Naive thymus-derived CD8-positive, alpha-beta T cell (primary cell): Measurements from ENCODE around the gene RRP1B. TPM values are rescaled to one million over a fixed set of nuclear protein-coding genes. Genes with fewer than 3 reads are reported as not detected.
"Not testable (repeated sequence)": the region's sequence is repeated elsewhere in the genome, so short reads cannot be mapped to it uniquely, and the experiment has no call there.

ENCODE experiments used
- ATAC-seq, 2 donors: fragments of 150-1000 bp; cut with Tn5 transposase in 1 of 2; sonication (Bioruptor Pico), chemical (Tn5 transposase) in 1 of 2; 1 replicate in 1 of 2; 2 replicates in 1 of 2; pipeline ENCODE4 v1.10.0; 2021; ENCODE audit warnings: mild to moderate bottlenecking in 2 of 2, moderate library complexity in 2 of 2
- POLR2A ChIA-PET: fragments of 350-600 bp; sonication (Branson Sonifier 250); formaldehyde crosslinking; loops from one replicate; lab custom pipeline; 2021; ENCODE audit warnings: antibody characterized with exemption; lab: Charles Lee
- DNase-seq, 10 donors: peaks; one replicate each; pipeline versions ENCODE4 v3.0.0 to v3.0.0-alpha.2; 2020 to 2022
- H3K27ac Mint-ChIP-seq, 10 donors: one replicate each; pipeline ENCODE4 v1.8.0; 2020 to 2022; ENCODE audit warnings: mild to moderate bottlenecking in 10 of 10, mixed read lengths in 10 of 10, moderate library complexity in 4 of 10, inconsistent platforms in 1 of 10
- H3K27me3 Mint-ChIP-seq, 5 donors: one replicate each; pipeline ENCODE4 v1.8.0; 2021 to 2022; ENCODE audit warnings: mixed read lengths in 5 of 5
- H3K36me3 Mint-ChIP-seq, 3 donors: one replicate each; pipeline ENCODE4 v1.8.0; 2020 to 2022; ENCODE audit warnings: mixed read lengths in 3 of 3, mild to moderate bottlenecking in 2 of 3, inconsistent platforms in 1 of 3
- H3K4me1 Mint-ChIP-seq, 4 donors: one replicate each; pipeline ENCODE4 v1.8.0; 2021 to 2022; ENCODE audit warnings: mixed read lengths in 4 of 4
- H3K4me3 Mint-ChIP-seq, 10 donors: one replicate each; pipeline ENCODE4 v1.8.0; 2020 to 2022; ENCODE audit warnings: mild to moderate bottlenecking in 10 of 10, mixed read lengths in 10 of 10, moderate library complexity in 6 of 10, inconsistent platforms in 1 of 10
- H3K9me3 Mint-ChIP-seq, 9 donors: one replicate each; pipeline ENCODE4 v1.8.0; 2020 to 2022; ENCODE audit warnings: mixed read lengths in 9 of 9, mild to moderate bottlenecking in 3 of 9, inconsistent platforms in 1 of 9, moderate library complexity in 1 of 9
- polyA plus RNA-seq, 3 donors: library from polyadenylated mRNA; unstranded; fragments of 300-500 nt; fragmentation: Illumina TruSeq; gene quantifications; one replicate each; pipeline ENCODE4 v1.2.3, GENCODE V29; 2021
- total RNA-seq, 8 experiments: library from RNA in 2 of 8; stranded (reverse) in 2 of 8; gene quantifications; one replicate each; pipeline ENCODE4 v1.2.3 and lab custom pipeline; 2021 to 2026

The RRP1B gene
- total RNA-seq = 10 to 100 TPM; 39.6 to 39.9 TPM
- polyA plus RNA-seq = 10 to 100 TPM; 29.0 to 48.4 (median 36.1) TPM
- total RNA-seq (lab: John Stamatoyannopoulos, UW) = 99.9 to 354 (median 137) reads per million in 6 experiments

- peaks cover 21 to 50% (median 45%) of the 10 kb centered on the region in 4 donors for H3K4me1 Mint-ChIP-seq
- peak within 1 kb of the TSS; percentile 92 to 98 (median 96) for H3K27ac Mint-ChIP-seq
- H3K9me3 Mint-ChIP-seq = no peaks in the 10 kb centered on the region
- no peaks in the 10 kb centered on the region for H3K27me3 Mint-ChIP-seq
- POLR2A ChIA-PET = interaction anchor here (0.6 to 1.5 kb wide), 7 partner anchors 34 to 767 kb away, joined by 3 to 5 read pairs (median 3); partner anchors contain the start of gene NDUFV3
- ATAC-seq = peak; percentile 83 to 89
- H3K4me3 Mint-ChIP-seq = peak within 1 kb of the TSS; percentile 81 to 98 (median 94)
- peak; percentile 73 to 87 (median 78) for DNase-seq
- H3K36me3 Mint-ChIP-seq = peaks cover 0 to 32% (median 5%) of the 10 kb centered on the region in 3 donors
Observed at GRCh38 chr21:43659136-43660000, at the start of gene RRP1B, which contains the start of gene HSF2BP. Gene RRP1B, plus strand, starts transcription at chr21:43659560. Its CDS starts 105 bp downstream, at chr21:43659665. Gene HSF2BP, minus strand, starts transcription at chr21:43659488. Its CDS starts 1,392 bp downstream, at chr21:43658096.

GRCh38 chr21:43611598-43612369 lies 47.6 kb upstream of the RRP1B start:
- peak overlapping the region in 1 of 10 donors; percentile 22 for H3K27ac Mint-ChIP-seq
- H3K4me3 Mint-ChIP-seq = no peak overlapping the region
- H3K9me3 Mint-ChIP-seq = no peaks in the 10 kb centered on the region
- H3K36me3 Mint-ChIP-seq = no peaks in the 10 kb centered on the region
- POLR2A ChIA-PET = no interaction called here
- peak in 2 of 10 donors; percentile 2 to 7 for DNase-seq
- peaks cover 0 to 5% (median 0%) of the 10 kb centered on the region in 4 donors for H3K4me1 Mint-ChIP-seq
- H3K27me3 Mint-ChIP-seq = no peaks in the 10 kb centered on the region
- no peak for ATAC-seq

GRCh38 chr21:43613755-43614638 lies 45.4 kb upstream of the RRP1B start:
- no peak overlapping the region for H3K4me3 Mint-ChIP-seq
- H3K36me3 Mint-ChIP-seq = no peaks in the 10 kb centered on the region
- POLR2A ChIA-PET = no interaction called here
- no peaks in the 10 kb centered on the region for H3K9me3 Mint-ChIP-seq
- peak overlapping the region in 1 of 10 donors; percentile 4 for H3K27ac Mint-ChIP-seq
- H3K27me3 Mint-ChIP-seq = no peaks in the 10 kb centered on the region
- DNase-seq = no peak
- no peak for ATAC-seq
- H3K4me1 Mint-ChIP-seq = peaks cover 0 to 1% (median 0%) of the 10 kb centered on the region in 4 donors

GRCh38 chr21:43614839-43615238 lies 44.5 kb upstream of the RRP1B start:
- Mint-ChIP-seq H3K4me1 (peaks cover 0 to 1% (median 0%) of the 10 kb centered on the region in 4 donors), H3K9me3 (peaks cover 0 to 8% (median 2%) of the 10 kb centered on the region in 9 donors), H3K36me3 (peaks cover 2 to 5% (median 4%) of the 10 kb centered on the region in 3 donors), H3K27ac (no peak overlapping the region), H3K4me3 (no peak overlapping the region), H3K27me3 (no peaks in the 10 kb centered on the region)
- POLR2A ChIA-PET = no interaction called here
- DNase-seq (no peak), ATAC-seq (no peak)

GRCh38 chr21:43616861-43617260 lies 42.5 kb upstream of the RRP1B start:
- DNase-seq, POLR2A ChIA-PET, ATAC-seq, H3K4me3 Mint-ChIP-seq, H3K4me1 Mint-ChIP-seq, H3K27me3 Mint-ChIP-seq: not testable (repeated sequence)
- H3K27ac Mint-ChIP-seq = peak overlapping the region in 2 of 10 donors; percentile 39 to 59
- peaks cover 6 to 16% (median 12%) of the 10 kb centered on the region in 3 donors for H3K36me3 Mint-ChIP-seq
- peaks cover 0 to 18% (median 7%) of the 10 kb centered on the region in 9 donors for H3K9me3 Mint-ChIP-seq

- Mint-ChIP-seq H3K27me3 (peaks cover 0 to 1% (median 0%) of the 10 kb centered on the region in 5 donors), H3K4me3 (no peak overlapping the region), H3K9me3 (peaks cover 0 to 18% (median 7%) of the 10 kb centered on the region in 9 donors), H3K27ac (no peak overlapping the region), H3K36me3 (peaks cover 6 to 16% (median 12%) of the 10 kb centered on the region in 3 donors), H3K4me1 (peaks cover 0 to 6% (median 0%) of the 10 kb centered on the region in 4 donors)
- POLR2A ChIA-PET = interaction anchor here (0.7 kb wide), 1 partner anchor 418 kb away, joined by 4 read pairs; no protein-coding TSS in a partner anchor
- no peak for DNase-seq
- ATAC-seq = no peak
Observed at GRCh38 chr21:43618940-43619339, 40.4 kb upstream of the RRP1B start.

- Mint-ChIP-seq H3K27ac (no peak overlapping the region), H3K27me3 (peaks cover 0 to 1% (median 0%) of the 10 kb centered on the region in 5 donors), H3K4me1 (peaks cover 0 to 6% (median 0%) of the 10 kb centered on the region in 4 donors), H3K9me3 (peaks cover 0 to 18% (median 7%) of the 10 kb centered on the region in 9 donors), H3K4me3 (no peak overlapping the region), H3K36me3 (peaks cover 6 to 16% (median 12%) of the 10 kb centered on the region in 3 donors)
- DNase-seq (no peak), ATAC-seq (no peak)
- POLR2A ChIA-PET = interaction anchor here (0.7 kb wide), 1 partner anchor 418 kb away, joined by 4 read pairs; no protein-coding TSS in a partner anchor
Observed at GRCh38 chr21:43619344-43619743, 40.0 kb upstream of the RRP1B start.

- DNase-seq (no peak), ATAC-seq (no peak)
- Mint-ChIP-seq H3K9me3 (peaks cover 0 to 18% (median 7%) of the 10 kb centered on the region in 9 donors), H3K4me3 (no peak overlapping the region), H3K36me3 (peaks cover 6 to 16% (median 12%) of the 10 kb centered on the region in 3 donors), H3K27me3 (peaks cover 0 to 1% (median 0%) of the 10 kb centered on the region in 5 donors), H3K4me1 (peaks cover 0 to 6% (median 0%) of the 10 kb centered on the region in 4 donors), H3K27ac (no peak overlapping the region)
- POLR2A ChIA-PET = no interaction called here
Observed at GRCh38 chr21:43619856-43620255, 39.5 kb upstream of the RRP1B start.

GRCh38 chr21:43622796-43623195 lies 36.6 kb upstream of the RRP1B start:
- H3K27ac Mint-ChIP-seq = no peak overlapping the region

GRCh38 chr21:43623588-43623987 lies 35.8 kb upstream of the RRP1B start:
- no peak for DNase-seq
- peaks cover 0 to 1% (median 0%) of the 10 kb centered on the region in 5 donors for H3K27me3 Mint-ChIP-seq

More at GRCh38 chr21:43622796-43623195, 36.6 kb upstream of the RRP1B start:
- no peak for ATAC-seq
- Mint-ChIP-seq H3K27me3 (peaks cover 0 to 1% (median 0%) of the 10 kb centered on the region in 5 donors), H3K4me3 (no peak overlapping the region), H3K9me3 (peaks cover 0 to 18% (median 7%) of the 10 kb centered on the region in 9 donors), H3K4me1 (peaks cover 0 to 6% (median 0%) of the 10 kb centered on the region in 4 donors), H3K36me3 (peaks cover 6 to 16% (median 12%) of the 10 kb centered on the region in 3 donors)
- POLR2A ChIA-PET = no interaction called here
- DNase-seq = no peak

GRCh38 chr21:43624339-43624738 lies 35.0 kb upstream of the RRP1B start:
- peaks cover 0 to 6% (median 0%) of the 10 kb centered on the region in 4 donors for H3K4me1 Mint-ChIP-seq
- ATAC-seq (no peak), DNase-seq (no peak)
- H3K4me3 Mint-ChIP-seq = no peak overlapping the region
- no peak overlapping the region for H3K27ac Mint-ChIP-seq
- H3K36me3 Mint-ChIP-seq = peaks cover 6 to 24% (median 12%) of the 10 kb centered on the region in 3 donors
- POLR2A ChIA-PET = interaction anchor here (1.1 kb wide), 1 partner anchor 36 kb away, joined by 3 read pairs; no protein-coding TSS in a partner anchor
- peaks cover 0 to 1% (median 0%) of the 10 kb centered on the region in 5 donors for H3K27me3 Mint-ChIP-seq
- peaks cover 0 to 15% (median 6%) of the 10 kb centered on the region in 9 donors for H3K9me3 Mint-ChIP-seq

More at GRCh38 chr21:43623588-43623987, 35.8 kb upstream of the RRP1B start:
- ATAC-seq = no peak
- no peak overlapping the region for H3K4me3 Mint-ChIP-seq
- POLR2A ChIA-PET = no interaction called here
- H3K9me3 Mint-ChIP-seq = peaks cover 0 to 18% (median 7%) of the 10 kb centered on the region in 9 donors
- peaks cover 6 to 20% (median 12%) of the 10 kb centered on the region in 3 donors for H3K36me3 Mint-ChIP-seq
- no peak overlapping the region for H3K27ac Mint-ChIP-seq
- peaks cover 0 to 6% (median 0%) of the 10 kb centered on the region in 4 donors for H3K4me1 Mint-ChIP-seq
